ENCODE measurements around the gene LAMP1. TPM values are rescaled to one million over a fixed set of nuclear protein-coding genes. Genes with fewer than 3 reads are reported as not detected.

The LAMP1 gene
- total RNA-seq, 3 donors from 2014 or later = 96.7 to 167 (median 99.1) TPM

- Histone ChIP-seq H3K4me1 (no peaks in the 10 kb centered on the region), H3K9me3 (no peaks in the 10 kb centered on the region), H3K36me3 (no peaks in the 10 kb centered on the region), H3K4me3 (no peak overlapping the region), H3K27me3 (no peaks in the 10 kb centered on the region), H3K27ac (no peak overlapping the region)
- no peak for DNase-seq (ENCODE audit: low spot score in 2 of 2)
- TF ChIP-seq POLR2A (IDR thresholded peaks at IDR 0.05) (no peak), CTCF (IDR thresholded peaks at IDR 0.05) (no peak), POLR2AphosphoS5 (IDR thresholded peaks at IDR 0.05) (no peak)
- intact Hi-C loops (cut with DNase I; ENCODE audit: low total_unique reads) = no loop called here
These were observed 36.0 kb downstream of the LAMP1 start for GRCh38 chr13:113333076-113333475.

DNA sequence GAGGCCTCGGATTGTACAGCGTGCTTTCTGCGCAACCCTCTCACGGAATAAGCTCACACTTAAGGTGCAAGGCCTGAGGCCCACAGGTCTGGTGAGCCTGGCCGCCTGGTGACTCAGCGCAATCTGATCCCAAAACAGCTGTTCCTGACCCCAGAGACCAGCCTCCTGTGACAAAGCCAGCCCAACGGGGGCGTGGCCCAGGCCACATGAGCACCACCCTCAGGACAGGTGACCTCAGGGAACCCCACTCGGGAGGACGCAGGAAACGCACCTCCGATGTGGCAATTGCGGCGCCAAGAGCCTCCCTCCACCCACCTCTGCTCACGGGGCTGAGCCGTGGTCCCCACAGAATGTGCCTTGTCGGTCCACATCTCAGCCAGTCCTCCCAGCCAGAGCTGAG lies 40.5 kb downstream of the LAMP1 start:
- Histone ChIP-seq H3K36me3 (no peaks in the 10 kb centered on the region), H3K4me3 (no peak overlapping the region), H3K4me1 (no peaks in the 10 kb centered on the region), H3K9me3 (no peaks in the 10 kb centered on the region), H3K27me3 (no peaks in the 10 kb centered on the region), H3K27ac (no peak overlapping the region)
- no peak for DNase-seq (ENCODE audit: low spot score in 2 of 2)
- intact Hi-C loops (cut with DNase I; ENCODE audit: low total_unique reads) = no loop called here
- TF ChIP-seq CTCF (IDR thresholded peaks at IDR 0.05) (no peak), POLR2AphosphoS5 (IDR thresholded peaks at IDR 0.05) (no peak), POLR2A (IDR thresholded peaks at IDR 0.05) (no peak)

DNA sequence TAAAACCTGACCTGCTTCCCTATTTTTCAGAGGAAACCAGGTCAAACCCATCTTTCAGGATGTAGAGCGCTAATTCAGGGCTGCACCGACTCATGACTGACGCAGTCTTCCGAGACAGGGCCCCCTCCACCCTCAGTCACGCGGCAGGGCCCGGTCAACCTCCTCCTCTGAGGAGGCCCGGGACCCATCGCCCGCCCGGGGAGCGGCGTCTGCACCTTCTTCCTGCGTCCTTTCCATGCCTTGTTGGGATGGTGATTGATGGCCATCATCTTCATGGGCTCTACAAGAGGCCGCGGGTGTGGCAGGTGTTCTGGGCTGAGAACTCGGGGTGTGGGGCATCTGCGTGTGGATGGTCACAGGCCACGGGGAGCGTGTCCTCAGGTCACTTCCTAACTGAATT lies 40.9 kb downstream of the LAMP1 start:
- no peaks in the 10 kb centered on the region for H3K9me3 ChIP-seq
- DNase-seq (ENCODE audit: low spot score in 2 of 2) = no peak
- H3K27ac ChIP-seq = no peak overlapping the region
- H3K36me3 ChIP-seq = no peaks in the 10 kb centered on the region
- no peak overlapping the region for H3K4me3 ChIP-seq
- intact Hi-C loops (cut with DNase I; ENCODE audit: low total_unique reads) = no loop called here
- H3K27me3 ChIP-seq = no peaks in the 10 kb centered on the region
- H3K4me1 ChIP-seq = no peaks in the 10 kb centered on the region
- TF ChIP-seq POLR2A (IDR thresholded peaks at IDR 0.05) (no peak), CTCF (IDR thresholded peaks at IDR 0.05) (no peak), POLR2AphosphoS5 (IDR thresholded peaks at IDR 0.05) (no peak)

DNA sequence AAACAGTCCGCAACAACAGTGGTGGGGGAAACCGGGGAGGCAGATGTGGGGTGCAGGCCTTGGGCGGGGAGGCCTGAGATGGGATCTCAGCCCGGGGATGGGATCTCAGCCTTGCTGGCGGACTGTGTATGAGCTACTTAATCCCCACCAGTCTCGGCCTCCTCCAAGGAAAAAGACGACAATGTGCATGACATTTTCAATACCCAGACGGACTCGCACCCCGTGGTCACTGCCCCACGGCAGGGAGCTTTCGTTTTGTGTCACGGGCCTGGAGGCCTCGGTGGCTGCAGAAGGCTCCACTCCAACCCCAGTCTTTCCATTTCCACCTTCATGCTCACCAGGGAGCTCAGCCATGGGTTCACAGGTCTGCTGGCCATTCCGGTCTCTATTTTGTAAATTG lies 41.4 kb downstream of the LAMP1 start:
- no peaks in the 10 kb centered on the region for H3K36me3 ChIP-seq
- TF ChIP-seq POLR2A (IDR thresholded peaks at IDR 0.05) = no peak
- TF ChIP-seq CTCF (IDR thresholded peaks at IDR 0.05) = no peak
- TF ChIP-seq POLR2AphosphoS5 (IDR thresholded peaks at IDR 0.05) = no peak
- H3K9me3 ChIP-seq = no peaks in the 10 kb centered on the region
- H3K4me1 ChIP-seq = no peaks in the 10 kb centered on the region
- no peak for DNase-seq (ENCODE audit: low spot score in 2 of 2)
- no peak overlapping the region for H3K4me3 ChIP-seq
- intact Hi-C loops (cut with DNase I; ENCODE audit: low total_unique reads) = no loop called here
- no peaks in the 10 kb centered on the region for H3K27me3 ChIP-seq
- no peak overlapping the region for H3K27ac ChIP-seq

DNA sequence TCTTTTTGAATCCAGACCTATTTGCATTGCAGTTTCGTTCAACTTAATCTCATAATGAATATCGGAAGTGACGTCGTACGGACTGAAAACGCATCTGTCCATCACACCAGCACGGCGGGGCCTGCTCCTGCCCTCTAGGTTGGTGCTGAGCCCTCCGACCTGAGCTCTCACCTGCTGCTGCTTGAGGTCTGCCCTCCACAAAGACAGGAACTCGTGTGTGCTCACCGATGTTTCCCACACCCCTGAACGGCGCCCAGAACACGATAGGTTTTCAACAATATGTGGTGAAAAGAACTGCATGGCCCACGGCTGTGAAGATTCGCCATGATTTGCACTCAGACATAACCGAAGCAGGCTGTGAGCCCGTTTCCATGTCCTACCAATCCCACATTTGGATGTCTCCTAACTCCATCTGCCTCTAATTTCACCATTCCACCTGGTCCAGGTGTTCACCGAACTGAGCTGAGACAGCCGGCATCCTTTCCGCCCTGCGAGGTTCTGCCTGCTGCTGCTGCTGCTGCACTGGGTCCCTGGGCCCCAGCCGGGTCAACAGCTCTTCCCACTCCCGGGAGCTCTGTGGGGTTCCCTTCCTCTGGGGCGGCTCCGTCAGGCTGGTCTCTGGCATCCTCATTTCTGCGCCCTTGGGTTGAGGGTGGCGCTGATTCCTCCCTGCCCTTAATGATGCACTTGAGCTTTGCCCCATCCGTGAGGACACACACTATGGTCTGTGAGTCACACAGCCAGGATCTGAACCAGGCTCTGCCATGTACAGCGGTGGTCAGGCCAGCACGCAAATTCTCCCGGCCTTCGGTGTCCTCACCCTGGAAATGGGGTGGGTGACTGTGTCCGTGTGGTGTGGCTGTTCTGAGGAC lies 46.0 kb downstream of the LAMP1 start:
- TF ChIP-seq POLR2AphosphoS5 (IDR thresholded peaks at IDR 0.05) (no peak), CTCF (IDR thresholded peaks at IDR 0.05) (no peak), POLR2A (IDR thresholded peaks at IDR 0.05) (no peak)
- Histone ChIP-seq H3K9me3 (no peaks in the 10 kb centered on the region), H3K27me3 (no peaks in the 10 kb centered on the region), H3K4me1 (no peaks in the 10 kb centered on the region), H3K36me3 (no peaks in the 10 kb centered on the region), H3K27ac (no peak overlapping the region), H3K4me3 (no peak overlapping the region)
- no peak for DNase-seq (ENCODE audit: low spot score in 2 of 2)
- intact Hi-C loops (cut with DNase I; ENCODE audit: low total_unique reads) = no loop called here
